HG03135 (cell line): ENCODE measurements around the gene PAX7.

Source experiments
- ATAC-seq: cut with Tn5 transposase; IDR thresholded peaks from one replicate; pipeline ENCODE4 v1.9.1; 2021; ENCODE audit warnings: mild to moderate bottlenecking, moderate library complexity; ENCODE audit not compliant: unreplicated experiment

The PAX7 gene

DNA sequence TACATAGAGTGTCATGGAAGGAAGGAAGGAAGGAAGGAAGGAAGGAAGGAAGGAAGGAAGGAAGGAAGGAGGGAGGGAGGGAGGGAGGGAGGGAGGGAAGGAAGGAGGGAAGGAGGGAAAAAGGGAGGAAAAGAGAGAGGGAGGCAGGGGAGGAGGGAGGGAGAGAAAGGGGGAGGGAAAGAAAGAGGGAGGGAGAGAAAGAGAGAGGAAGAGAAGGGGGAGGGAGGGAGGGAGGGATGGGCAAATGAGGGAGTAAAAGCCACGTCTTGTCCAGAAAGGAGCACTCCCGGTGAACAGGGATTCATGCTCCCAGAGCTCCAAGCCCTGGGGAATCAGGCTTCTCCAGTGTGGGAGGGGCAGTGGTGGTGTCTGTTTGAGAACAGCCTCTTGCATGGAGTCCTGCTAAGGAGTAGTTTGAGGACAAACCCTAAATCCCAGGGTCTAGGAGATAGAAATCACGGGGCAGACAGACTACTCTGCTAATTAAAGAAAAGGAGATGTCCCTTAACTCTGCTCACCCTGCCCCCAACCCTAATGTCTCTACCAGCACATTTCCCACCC lies 157.3 kb downstream of the PAX7 start:
- no peak for ATAC-seq

GRCh38 chr1:18789246-18789645 lies 158.6 kb downstream of the PAX7 start:
- no peak for ATAC-seq

DNA sequence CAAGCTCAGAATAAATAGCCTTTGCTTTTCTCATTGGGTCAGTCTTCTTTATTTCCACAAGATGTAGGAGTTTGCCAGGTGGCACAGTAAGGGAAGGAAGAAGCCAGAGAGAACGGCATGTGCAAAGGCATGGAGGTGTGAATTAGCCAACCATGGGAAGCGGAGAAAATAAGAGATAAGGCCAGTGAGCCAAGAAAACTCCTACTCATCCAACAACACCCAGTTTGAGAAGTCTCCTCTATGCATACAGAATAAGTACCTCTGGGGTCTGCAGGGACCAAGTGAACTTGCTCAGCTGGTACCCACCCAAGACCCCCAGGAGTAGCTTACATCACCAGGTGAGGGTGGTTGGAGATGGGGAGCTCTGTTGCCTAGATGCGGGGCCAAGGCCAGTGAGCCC lies 162.1 kb downstream of the PAX7 start:
- ATAC-seq: no peak

GRCh38 chr1:18793164-18793563 lies 162.5 kb downstream of the PAX7 start:
- no peak for ATAC-seq

GRCh38 chr1:18794051-18794450 lies 163.4 kb downstream of the PAX7 start:
- ATAC-seq: no peak

- ATAC-seq: no peak
Measured at GRCh38 chr1:18794561-18794960, 163.9 kb downstream of the PAX7 start.

DNA sequence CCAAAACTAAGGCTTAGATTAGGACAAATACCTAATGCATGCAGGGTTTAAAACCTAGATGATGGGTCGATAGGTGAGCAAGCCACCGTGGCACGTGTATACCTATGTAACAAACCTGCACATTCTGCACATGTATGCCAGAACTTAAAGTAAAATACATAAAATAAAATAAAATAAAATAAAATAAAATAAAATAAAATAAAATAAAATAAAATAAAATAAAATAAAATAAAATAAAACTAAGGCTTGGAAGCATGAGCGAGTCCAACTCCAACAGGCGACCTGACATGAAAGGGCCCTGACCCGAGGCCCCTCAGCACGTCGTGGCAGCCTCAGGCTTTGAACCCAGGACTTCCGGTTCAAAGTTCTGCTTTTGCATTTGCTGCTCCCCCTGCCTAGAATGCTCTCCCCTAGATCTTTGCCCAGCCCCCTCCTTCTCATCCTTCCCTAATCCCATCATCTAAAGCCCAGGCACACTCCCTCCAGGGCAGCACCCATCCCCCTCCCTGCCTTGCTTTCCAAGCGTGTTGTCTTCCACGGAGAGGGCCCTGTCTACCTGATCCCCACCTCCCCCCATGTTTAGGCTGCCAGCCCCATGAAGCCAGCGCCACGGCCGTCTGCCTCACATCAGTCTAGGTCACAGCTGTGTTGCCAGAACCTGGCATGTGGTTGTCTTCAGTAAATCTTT lies 164.5 kb downstream of the PAX7 start:
- ATAC-seq: no peak

GRCh38 chr1:18796950-18797349 lies 166.3 kb downstream of the PAX7 start:
- ATAC-seq: no peak
